PC-9 (cell line): Measurements from ENCODE around the gene SELENOM. TPM values are rescaled to one million over a fixed set of nuclear protein-coding genes. Genes with fewer than 3 reads are reported as not detected.

ENCODE experiments used
- BruUV-seq: library from RNA; stranded (reverse); fragments of 400-500 nt; replicated peaks from 2 replicates; lab custom pipeline; 2021; lab: Mats Ljungman, UMichigan
- CTCF ChIA-PET: fragments of 300-600 bp; sonication (Branson Sonifier 250); formaldehyde crosslinking; loops from one replicate; lab custom pipeline; 2022; ENCODE audit warnings: antibody characterized with exemption; lab: Charles Lee
- POLR2A ChIA-PET: fragments of 300-600 bp; sonication (Branson Sonifier 250); formaldehyde crosslinking; loops from one replicate; lab custom pipeline; 2022; ENCODE audit warnings: antibody characterized with exemption; ENCODE audit not compliant: unreplicated experiment; lab: Charles Lee
- DNase-seq, 2 experiments: peaks; one replicate each; pipeline versions ENCODE4 v3.0.0 to v3.0.0-alpha.2; 2015 to 2022; ENCODE audit warnings: mixed read lengths in 1 of 2
- H2AFZ ChIP-seq: fragments of 200-600 bp; sonication (generic); 2 replicates; pipeline ENCODE4 v1.8.1; 2017; ENCODE audit warnings: antibody characterized with exemption
- H3F3A ChIP-seq: fragments of 200-600 bp; sonication (generic); 2 replicates; pipeline ENCODE4 v1.8.1; 2017; ENCODE audit warnings: antibody characterized with exemption, mild to moderate bottlenecking, low read depth; ENCODE audit not compliant: insufficient read depth
- H3K27ac ChIP-seq: fragments of 200-600 bp; sonication (generic); 2 replicates; pipeline ENCODE4 v1.6.1; 2016; ENCODE audit warnings: mixed run types
- H3K27me3 ChIP-seq: fragments of 200-600 bp; sonication (generic); 2 replicates; pipeline ENCODE4 v1.6.1; 2016; ENCODE audit warnings: low read depth, mixed run types; ENCODE audit not compliant: insufficient read depth
- H3K36me3 ChIP-seq: fragments of 200-600 bp; sonication (generic); 2 replicates; pipeline ENCODE4 v1.6.1; 2016; ENCODE audit warnings: low read depth, mixed run types
- H3K4me1 ChIP-seq: fragments of 200-600 bp; sonication (generic); replicated peaks from 2 replicates; pipeline ENCODE4 v1.6.1; 2016; ENCODE audit warnings: mixed run types; ENCODE audit not compliant: insufficient read depth
- H3K4me2 ChIP-seq: fragments of 200-600 bp; sonication (generic); 2 replicates; pipeline ENCODE4 v1.6.1; 2017; ENCODE audit warnings: mixed run types
- H3K4me3 ChIP-seq: fragments of 200-600 bp; sonication (generic); 2 replicates; pipeline ENCODE4 v1.6.1; 2016; ENCODE audit warnings: mixed run types
- H3K79me2 ChIP-seq: fragments of 200-600 bp; sonication (generic); 2 replicates; pipeline ENCODE4 v1.6.1; 2017; ENCODE audit warnings: low read depth, mixed run types
- H3K9me2 ChIP-seq: fragments of 200-600 bp; sonication (generic); 2 replicates; pipeline ENCODE4 v1.8.1; 2017; ENCODE audit warnings: mild to moderate bottlenecking; ENCODE audit not compliant: insufficient read depth
- H3K9me3 ChIP-seq: fragments of 200-600 bp; sonication (generic); 2 replicates; pipeline ENCODE4 v1.8.1; 2016; ENCODE audit warnings: low read depth; ENCODE audit not compliant: insufficient read depth
- H4K20me1 ChIP-seq: fragments of 200-600 bp; sonication (generic); 2 replicates; pipeline ENCODE4 v1.8.1; 2017; ENCODE audit not compliant: insufficient read depth
- CTCF ChIP-seq: fragments of 200-600 bp; sonication (generic); conservative IDR thresholded peaks from 2 replicates; pipeline ENCODE4 v1.6.1; 2017; ENCODE audit warnings: mixed run types, antibody characterized with exemption, mild to moderate bottlenecking, moderate library complexity
- EZH2 ChIP-seq: fragments of 200-600 bp; sonication (generic); IDR thresholded peaks from 2 replicates; pipeline ENCODE4 v1.8.0; 2017; ENCODE audit warnings: antibody characterized with exemption, low read depth
- intact Hi-C: fragments of 100-400 bp; cut with micrococcal nuclease; formaldehyde crosslinking; loops from one replicate; pipeline ENCODE4 v1.10.0; 2022; ENCODE audit not compliant: unreplicated experiment
- total RNA-seq: library from RNA; stranded (reverse); gene quantifications from 2 replicates; pipeline ENCODE4 v1.2.3, GENCODE V29; 2021

Gene SELENOM
- total RNA-seq, 1 experiment from 2014 or later: 20.7 TPM

GRCh38 chr22:31143537-31143936 is 36.2 kb upstream of the SELENOM start:
- no peak overlapping the region for H3K4me2 ChIP-seq
- no TSS peak for BruUV-seq
- no peaks in the 10 kb centered on the region for H3K36me3 ChIP-seq
- H3F3A ChIP-seq: peaks cover 8% of the 10 kb centered on the region; the same call in 1 of the 2 replicates
- POLR2A ChIA-PET: no interaction called here
- H3K9me3 ChIP-seq: peaks cover 15% of the 10 kb centered on the region
- TF ChIP-seq EZH2: no peak
- no peak for TF ChIP-seq CTCF
- CTCF ChIA-PET: no interaction called here
- no peak overlapping the region for H3K27ac ChIP-seq
- DNase-seq: no peak
- no peaks in the 10 kb centered on the region for H3K79me2 ChIP-seq
- no peaks in the 10 kb centered on the region for H4K20me1 ChIP-seq
- H3K4me1 ChIP-seq: 0 out of 2 replicates have a peak, but pooled peaks cover 2% of the 10 kb centered on the region
- H3K4me3 ChIP-seq: no peak overlapping the region
- H3K27me3 ChIP-seq: peaks cover 6% of the 10 kb centered on the region; the same call in 1 of the 2 replicates
- intact Hi-C loops: no loop called here
- no peak overlapping the region for H2AFZ ChIP-seq
- H3K9me2 ChIP-seq: no peaks in the 10 kb centered on the region

GRCh38 chr22:31143038-31143437 is 35.7 kb upstream of the SELENOM start:
- H3K4me1 ChIP-seq: no peaks in the 10 kb centered on the region
- TF ChIP-seq EZH2 (no peak), CTCF (no peak)
- no peak overlapping the region for H2AFZ ChIP-seq
- peaks cover 8% of the 10 kb centered on the region; the same call in 1 of the 2 replicates for H3F3A ChIP-seq
- no peak overlapping the region for H3K27ac ChIP-seq
- H3K27me3 ChIP-seq: peaks cover 6% of the 10 kb centered on the region; the same call in 1 of the 2 replicates
- H4K20me1 ChIP-seq: no peaks in the 10 kb centered on the region
- CTCF ChIA-PET: no interaction called here
- POLR2A ChIA-PET: no interaction called here
- no peak overlapping the region for H3K4me3 ChIP-seq
- BruUV-seq: no TSS peak
- no peaks in the 10 kb centered on the region for H3K79me2 ChIP-seq
- H3K36me3 ChIP-seq: no peaks in the 10 kb centered on the region
- peaks cover 15% of the 10 kb centered on the region for H3K9me3 ChIP-seq
- no peaks in the 10 kb centered on the region for H3K9me2 ChIP-seq
- H3K4me2 ChIP-seq: no peak overlapping the region
- DNase-seq: no peak
- intact Hi-C loops: no loop called here

GRCh38 chr22:31142285-31142684 is 34.9 kb upstream of the SELENOM start:
- intact Hi-C loops: no loop called here
- no peak for DNase-seq
- no peak for TF ChIP-seq EZH2
- no peak for TF ChIP-seq CTCF
- Histone ChIP-seq H3K9me3 (peaks cover 15% of the 10 kb centered on the region), H3K9me2 (no peaks in the 10 kb centered on the region), H3K4me2 (no peak overlapping the region), H3K4me3 (no peak overlapping the region), H3K36me3 (no peaks in the 10 kb centered on the region), H3F3A (peaks cover 8% of the 10 kb centered on the region; the same call in 1 of the 2 replicates), H2AFZ (no peak overlapping the region), H3K27ac (no peak overlapping the region), H3K79me2 (no peaks in the 10 kb centered on the region), H3K4me1 (no peaks in the 10 kb centered on the region), H3K27me3 (peaks cover 6% of the 10 kb centered on the region), H4K20me1 (no peaks in the 10 kb centered on the region)
- CTCF ChIA-PET: no interaction called here
- POLR2A ChIA-PET: no interaction called here
- BruUV-seq: no TSS peak
